Vagina (tissue), 2 donors: ENCODE data around the gene DPY19L1. TPM values are rescaled to one million over a fixed set of nuclear protein-coding genes. Genes with fewer than 3 reads are reported as not detected.
"Not testable (repeated sequence)": the region's sequence is repeated elsewhere in the genome, so short reads cannot be mapped to it uniquely, and the experiment has no call there.

Experiments
- DNase-seq, 2 donors: peaks; one replicate each; pipeline ENCODE4 v3.0.0-alpha.2; 2017; ENCODE audit errors: extremely low spot score in 2 of 2
- H3K27ac ChIP-seq: fragments of 200-600 bp; sonication (generic); one replicate; pipeline ENCODE4 v1.5.1; 2019
- H3K27me3 ChIP-seq: fragments of 200-600 bp; sonication (generic); one replicate; pipeline ENCODE4 v1.5.1; 2019
- H3K36me3 ChIP-seq, 2 donors: fragments of 200-600 bp; sonication (generic); one replicate each; pipeline ENCODE4 v1.5.1; 2017 to 2019
- H3K4me1 ChIP-seq: fragments of 200-600 bp; sonication (generic); one replicate; pipeline ENCODE4 v1.5.1; 2019
- H3K4me3 ChIP-seq, 2 donors: fragments of 200-600 bp; sonication (generic); 1 replicate in 1 of 2; 2 replicates in 1 of 2; pipeline ENCODE4 v1.5.1; 2016 to 2019
- H3K9me3 ChIP-seq: fragments of 200-600 bp; sonication (generic); one replicate; pipeline ENCODE4 v1.5.1; 2019
- CTCF ChIP-seq, 3 experiments: fragments of 450-650 bp in 2 of 3; fragments of 200-600 bp in 1 of 3; sonication (generic) in 1 of 3; IDR thresholded peaks; one replicate each; pipeline ENCODE4 v1.5.1; 2017 to 2019; ENCODE audit warnings: antibody characterized with exemption in 3 of 3, mild to moderate bottlenecking in 2 of 3, moderate library complexity in 2 of 3
- POLR2A ChIP-seq, 2 donors: fragments of 450-650 bp; IDR thresholded peaks; one replicate each; pipeline ENCODE4 v1.6.1; 2017; ENCODE audit warnings: antibody characterized with exemption in 2 of 2, mild to moderate bottlenecking in 2 of 2, moderate library complexity in 2 of 2
- POLR2AphosphoS5 ChIP-seq, 2 donors: sonication (generic); formaldehyde crosslinking; IDR thresholded peaks; one replicate each; pipeline ENCODE4 v1.9.0; 2017; ENCODE audit warnings: antibody characterized with exemption in 2 of 2, mild to moderate bottlenecking in 2 of 2, low read depth in 1 of 2; ENCODE audit not compliant: insufficient read depth in 1 of 2
- intact Hi-C: fragments of 100-400 bp; cut with DNase I; formaldehyde crosslinking; loops from one replicate; pipeline ENCODE4 v1.15.1; 2023
- total RNA-seq: library from RNA; depleted of rRNA; stranded (reverse); fragments of >200 nt; gene quantifications from one replicate; pipeline ENCODE4 v1.2.3, GENCODE V29; 2016

The DPY19L1 gene
- total RNA-seq, 1 donor from 2014 or later: 11.3 TPM

- intact Hi-C loops: no loop called here
- no peak for TF ChIP-seq CTCF (IDR thresholded peaks at IDR 0.05)
- TF ChIP-seq POLR2AphosphoS5 (IDR thresholded peaks at IDR 0.05; ENCODE audit: insufficient read depth in 1 of 2, low read depth in 1 of 2): no peak
- TF ChIP-seq POLR2A (IDR thresholded peaks at IDR 0.05): no peak
These were observed 26.2 kb downstream of the DPY19L1 start for GRCh38 chr7:35011085-35011484.

DNA sequence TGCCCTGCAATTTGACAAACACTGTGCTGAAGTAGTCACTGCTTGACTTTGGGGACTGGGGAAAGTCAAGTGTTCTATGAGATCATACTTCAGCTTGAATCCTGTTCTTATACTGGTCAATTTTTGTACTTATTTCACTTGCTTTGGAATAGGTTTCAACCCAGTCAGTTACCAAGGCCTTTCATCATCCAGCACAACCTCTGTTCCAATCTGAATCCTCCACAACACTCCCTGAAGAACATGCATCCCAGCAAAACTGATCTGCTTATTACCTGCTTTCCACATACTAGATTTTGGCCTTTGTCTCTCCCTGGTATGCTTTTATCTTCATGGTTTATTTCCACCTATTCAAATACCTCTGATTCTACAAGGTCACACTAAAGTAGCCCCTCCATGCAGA, 29.5 kb downstream of the DPY19L1 start:
- peaks cover 0 to 5% of the 10 kb centered on the region in 2 donors for H3K36me3 ChIP-seq
- no peaks in the 10 kb centered on the region for H3K9me3 ChIP-seq
- peaks cover 6% of the 10 kb centered on the region for H3K4me1 ChIP-seq
- H3K27me3 ChIP-seq: no peaks in the 10 kb centered on the region
- no peak for TF ChIP-seq POLR2AphosphoS5 (IDR thresholded peaks at IDR 0.05; ENCODE audit: insufficient read depth in 1 of 2, low read depth in 1 of 2)
- TF ChIP-seq POLR2A (IDR thresholded peaks at IDR 0.05): no peak
- no peak for TF ChIP-seq CTCF (IDR thresholded peaks at IDR 0.05)
- H3K27ac ChIP-seq: no peak overlapping the region
- no peak overlapping the region for H3K4me3 ChIP-seq
- intact Hi-C loops: no loop called here
- no peak for DNase-seq

More at GRCh38 chr7:35011085-35011484, 26.2 kb downstream of the DPY19L1 start:
- DNase-seq: no peak
- H3K36me3 ChIP-seq: peaks cover 0 to 10% of the 10 kb centered on the region in 2 donors
- H3K9me3 ChIP-seq: no peaks in the 10 kb centered on the region
- H3K4me1 ChIP-seq: no peaks in the 10 kb centered on the region
- H3K27me3 ChIP-seq: no peaks in the 10 kb centered on the region
- H3K4me3 ChIP-seq: no peak overlapping the region
- H3K27ac ChIP-seq: no peak overlapping the region

GRCh38 chr7:35004531-35005095, 32.7 kb downstream of the DPY19L1 start:
- Histone ChIP-seq H3K4me1 (peaks cover 6% of the 10 kb centered on the region), H3K27me3 (no peaks in the 10 kb centered on the region), H3K4me3 (no peak overlapping the region), H3K27ac (no peak overlapping the region), H3K36me3 (no peaks in the 10 kb centered on the region), H3K9me3 (no peaks in the 10 kb centered on the region)
- DNase-seq: no peak
- TF ChIP-seq POLR2AphosphoS5 (IDR thresholded peaks at IDR 0.05; ENCODE audit: insufficient read depth in 1 of 2, low read depth in 1 of 2) (no peak), CTCF (IDR thresholded peaks at IDR 0.05) (no peak), POLR2A (IDR thresholded peaks at IDR 0.05) (no peak)
- intact Hi-C loops: no loop called here

- H3K9me3 ChIP-seq: no peaks in the 10 kb centered on the region
- peaks cover 6% of the 10 kb centered on the region for H3K4me1 ChIP-seq
- no peaks in the 10 kb centered on the region for H3K27me3 ChIP-seq
- H3K4me3 ChIP-seq: no peak overlapping the region
- no peak for DNase-seq
- intact Hi-C loops: no loop called here
- TF ChIP-seq POLR2AphosphoS5 (IDR thresholded peaks at IDR 0.05; ENCODE audit: insufficient read depth in 1 of 2, low read depth in 1 of 2): no peak
- no peak for TF ChIP-seq CTCF (IDR thresholded peaks at IDR 0.05)
- no peaks in the 10 kb centered on the region for H3K36me3 ChIP-seq
- H3K27ac ChIP-seq: no peak overlapping the region
These were observed 33.5 kb downstream of the DPY19L1 start for GRCh38 chr7:35003679-35004303.

- H3K36me3 ChIP-seq, H3K4me3 ChIP-seq, intact Hi-C loops, H3K27me3 ChIP-seq, H3K4me1 ChIP-seq, H3K9me3 ChIP-seq, H3K27ac ChIP-seq, DNase-seq: not testable (repeated sequence)
These were observed 34.1 kb downstream of the DPY19L1 start for GRCh38 chr7:35003177-35003650.

DNA sequence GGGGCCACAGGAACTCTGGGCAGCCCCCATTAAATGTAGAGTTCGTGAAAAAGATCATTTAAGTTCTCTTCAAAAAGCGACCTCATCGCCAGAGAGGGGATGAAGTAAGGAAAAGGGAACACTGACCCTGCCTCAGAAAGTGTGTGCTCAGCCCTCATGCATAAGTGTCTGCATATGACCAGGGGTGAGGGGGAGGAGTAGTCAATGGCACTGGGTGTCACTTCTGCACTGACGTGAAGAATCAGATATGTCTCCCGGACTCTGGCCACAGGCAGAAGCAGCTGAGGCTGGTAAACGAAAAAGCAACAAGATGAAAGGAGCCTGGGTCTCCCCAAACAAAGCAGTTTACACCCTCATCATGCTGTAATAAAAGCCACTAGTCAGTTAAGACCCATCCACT, 39.0 kb downstream of the DPY19L1 start:
- DNase-seq, H3K4me1 ChIP-seq, H3K4me3 ChIP-seq, intact Hi-C loops, H3K27me3 ChIP-seq, H3K9me3 ChIP-seq, H3K36me3 ChIP-seq, H3K27ac ChIP-seq: not testable (repeated sequence)

DNA sequence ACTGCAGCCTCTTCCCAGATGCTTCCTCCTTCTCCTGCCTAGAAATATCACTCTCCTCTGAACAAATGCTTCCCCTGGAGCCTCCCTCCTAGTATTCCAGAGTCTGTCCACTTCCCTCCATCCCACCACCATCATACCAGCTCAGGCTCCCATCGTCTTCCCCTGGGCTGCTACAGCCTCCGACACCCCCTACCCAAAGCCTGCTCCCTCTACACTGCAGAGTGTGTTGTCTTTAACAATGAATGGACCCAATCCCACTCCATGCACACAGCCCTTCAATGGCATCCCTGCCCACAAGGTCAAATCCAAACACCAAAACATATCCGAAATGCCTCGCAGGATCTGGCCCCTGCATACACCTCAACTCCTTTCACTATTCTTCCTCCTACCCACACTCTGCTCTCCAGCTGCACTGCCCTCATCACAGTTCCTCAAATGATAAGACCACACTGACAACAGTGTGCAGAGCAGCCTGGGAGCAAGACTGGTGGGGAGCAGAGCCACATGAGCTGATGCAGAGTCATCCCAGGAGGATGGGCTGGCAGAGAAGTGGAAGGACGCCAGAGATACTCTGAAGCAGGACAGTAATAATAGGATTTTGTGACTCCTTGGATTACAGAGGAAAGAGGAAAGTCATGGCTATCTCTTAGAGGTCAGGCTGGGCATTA, 40.7 kb downstream of the DPY19L1 start:
- H3K4me3 ChIP-seq, H3K27me3 ChIP-seq, H3K36me3 ChIP-seq, DNase-seq, H3K4me1 ChIP-seq, intact Hi-C loops, H3K27ac ChIP-seq, H3K9me3 ChIP-seq: not testable (repeated sequence)
